Stomach (tissue), 4 donors: ENCODE measurements around the gene LRP10.

Experiments used
- CTCF ChIP-seq, 7 experiments: fragments of 450-650 bp in 4 of 7; fragments of 200-600 bp in 3 of 7; sonication (generic) in 3 of 7; IDR thresholded peaks; one replicate each; pipeline ENCODE4 v1.5.1; 2016 to 2019; ENCODE audit warnings: antibody characterized with exemption in 7 of 7, control low read depth in 2 of 7, mild to moderate bottlenecking in 1 of 7
- EP300 ChIP-seq: sonication (generic); formaldehyde crosslinking; IDR thresholded peaks from one replicate; pipeline ENCODE4 v1.6.1; 2017; ENCODE audit warnings: antibody characterized with exemption
- POLR2A ChIP-seq, 4 donors: fragments of 450-650 bp; IDR thresholded peaks; one replicate each; pipeline ENCODE4 v1.6.1; 2016; ENCODE audit warnings: antibody characterized with exemption in 4 of 4, control low read depth in 2 of 4, mild to moderate bottlenecking in 1 of 4, moderate library complexity in 1 of 4
- POLR2AphosphoS5 ChIP-seq, 3 donors: sonication (generic); formaldehyde crosslinking; IDR thresholded peaks; one replicate each; pipeline ENCODE4 v1.6.1; 2016; ENCODE audit warnings: antibody characterized with exemption in 3 of 3

- no peak for TF ChIP-seq POLR2AphosphoS5 (IDR thresholded peaks at IDR 0.05)
- no peak for TF ChIP-seq POLR2A (IDR thresholded peaks at IDR 0.05)
- TF ChIP-seq EP300, result no peak
- TF ChIP-seq CTCF (IDR thresholded peaks at IDR 0.05), result no peak
Measured at GRCh38 chr14:22866874-22867273, 4.7 kb upstream of the LRP10 start.
